Tibial nerve (tissue), 4 donors: Measurements from ENCODE around the gene CROCC2. TPM values are rescaled to one million over a fixed set of nuclear protein-coding genes. Genes with fewer than 3 reads are reported as not detected.

Source experiments
- DNase-seq, 2 donors: peaks; one replicate each; pipeline ENCODE4 v3.0.0-alpha.2; 2019; ENCODE audit warnings: low spot score in 2 of 2
- H3K27ac ChIP-seq, 4 donors: fragments of 200-600 bp; sonication (generic) in 3 of 4; one replicate each; pipeline ENCODE4 v1.5.1; 2017 to 2019; ENCODE audit warnings: mild to moderate bottlenecking in 1 of 4
- H3K27me3 ChIP-seq, 2 donors: fragments of 200-600 bp; sonication (generic) in 1 of 2; one replicate each; pipeline versions ENCODE4 v1.5.1 to v1.6.0; 2017 to 2019
- H3K36me3 ChIP-seq, 3 donors: fragments of 200-600 bp; sonication (generic); one replicate each; pipeline ENCODE4 v1.5.1; 2018 to 2019
- H3K4me1 ChIP-seq, 4 donors: fragments of 200-600 bp; sonication (generic) in 3 of 4; one replicate each; pipeline ENCODE4 v1.5.1; 2017 to 2019
- H3K4me3 ChIP-seq, 4 donors: fragments of 200-600 bp; sonication (generic) in 3 of 4; one replicate each; pipeline ENCODE4 v1.5.1; 2017 to 2019; ENCODE audit warnings: mild to moderate bottlenecking in 1 of 4, moderate library complexity in 1 of 4
- H3K9me3 ChIP-seq, 4 donors: fragments of 200-600 bp; sonication (generic) in 3 of 4; one replicate each; pipeline ENCODE4 v1.5.1; 2017 to 2019
- CTCF ChIP-seq, 5 experiments: fragments of 200-600 bp in 3 of 5; fragments of 450-650 bp in 2 of 5; sonication (generic) in 3 of 5; IDR thresholded peaks; one replicate each; pipeline ENCODE4 v1.5.1; 2016 to 2019; ENCODE audit warnings: antibody characterized with exemption in 5 of 5, mild to moderate bottlenecking in 3 of 5, moderate library complexity in 2 of 5
- EP300 ChIP-seq, 2 donors: sonication (generic); formaldehyde crosslinking; IDR thresholded peaks; one replicate each; pipeline ENCODE4 v1.6.1; 2017; ENCODE audit warnings: antibody characterized with exemption in 2 of 2, mild to moderate bottlenecking in 1 of 2
- POLR2A ChIP-seq, 2 donors: fragments of 450-650 bp; IDR thresholded peaks; one replicate each; pipeline ENCODE4 v1.6.1; 2017; ENCODE audit warnings: antibody characterized with exemption in 2 of 2, mild to moderate bottlenecking in 2 of 2, moderate library complexity in 2 of 2
- WGBS, 2 donors: methylation state at CpG; one replicate each; pipeline ENCODE4 v1.1.5; 2018; 5-methylcytosine and 5-hydroxymethylcytosine counted together
- total RNA-seq, 4 donors: library from RNA; depleted of rRNA; stranded (reverse); fragments of >200 nt; gene quantifications; one replicate each; pipeline ENCODE4 v1.1.0, GENCODE V29; 2016

Gene CROCC2
- total RNA-seq, 4 donors from 2014 or later = 0.44 to 1.2 TPM; not detected in 2

GRCh38 chr2:240869956-240870875 lies 35.9 kb upstream of the CROCC2 start:
- Histone ChIP-seq H3K27me3 (no peaks in the 10 kb centered on the region), H3K4me1 (peaks cover 0 to 5% (median 0%) of the 10 kb centered on the region in 4 donors), H3K27ac (no peak overlapping the region), H3K36me3 (no peaks in the 10 kb centered on the region), H3K9me3 (no peaks in the 10 kb centered on the region), H3K4me3 (no peak overlapping the region)
- DNase-seq = no peak
- WGBS, 2 donors = 81 to 85% methylated on average over 5 to 12 of the region's 15 CpGs
- TF ChIP-seq EP300 (IDR thresholded peaks at IDR 0.05) (no peak), POLR2A (IDR thresholded peaks at IDR 0.05) (no peak), CTCF (IDR thresholded peaks at IDR 0.05) (no peak)

GRCh38 chr2:240871071-240871958 lies 34.8 kb upstream of the CROCC2 start:
- H3K27me3 ChIP-seq = no peaks in the 10 kb centered on the region
- WGBS, 2 donors = 72 to 86% methylated on average over 8 to 15 of the region's 16 CpGs
- TF ChIP-seq EP300 (IDR thresholded peaks at IDR 0.05) (no peak), CTCF (IDR thresholded peaks at IDR 0.05) (no peak), POLR2A (IDR thresholded peaks at IDR 0.05) (no peak)
- no peak overlapping the region for H3K4me3 ChIP-seq
- DNase-seq = no peak
- H3K36me3 ChIP-seq = no peaks in the 10 kb centered on the region
- peaks cover 0 to 5% (median 0%) of the 10 kb centered on the region in 4 donors for H3K4me1 ChIP-seq
- H3K9me3 ChIP-seq = no peaks in the 10 kb centered on the region
- H3K27ac ChIP-seq = no peak overlapping the region

GRCh38 chr2:240872317-240873097 lies 33.6 kb upstream of the CROCC2 start:
- no peak for DNase-seq
- WGBS, 2 donors = 83 to 85% methylated on average over 14 to 16 of the region's 17 CpGs
- Histone ChIP-seq H3K27me3 (no peaks in the 10 kb centered on the region), H3K36me3 (no peaks in the 10 kb centered on the region), H3K4me3 (no peak overlapping the region), H3K4me1 (peaks cover 0 to 5% (median 0%) of the 10 kb centered on the region in 4 donors), H3K9me3 (no peaks in the 10 kb centered on the region), H3K27ac (no peak overlapping the region)
- TF ChIP-seq POLR2A (IDR thresholded peaks at IDR 0.05) = no peak
- TF ChIP-seq EP300 (IDR thresholded peaks at IDR 0.05) = no peak
- no peak for TF ChIP-seq CTCF (IDR thresholded peaks at IDR 0.05)

- no peak for DNase-seq
- Histone ChIP-seq H3K4me3 (no peak overlapping the region), H3K27ac (no peak overlapping the region), H3K27me3 (no peaks in the 10 kb centered on the region), H3K36me3 (no peaks in the 10 kb centered on the region), H3K9me3 (no peaks in the 10 kb centered on the region), H3K4me1 (peaks cover 0 to 5% (median 0%) of the 10 kb centered on the region in 4 donors)
- no peak for TF ChIP-seq EP300 (IDR thresholded peaks at IDR 0.05)
- no peak for TF ChIP-seq CTCF (IDR thresholded peaks at IDR 0.05)
- no peak for TF ChIP-seq POLR2A (IDR thresholded peaks at IDR 0.05)
- 79 to 85% methylated on average over 9 to 18 of the region's 21 CpGs for WGBS, 2 donors
Measured at GRCh38 chr2:240873098-240873788, 32.9 kb upstream of the CROCC2 start.
